ENCODE measurements around the gene VSIG1.

- TF ChIP-seq POLR2A (IDR thresholded peaks at IDR 0.05; ENCODE audit: low read depth, low read length) (no peak), POU2F2 (IDR thresholded peaks at IDR 0.05; ENCODE audit: low read depth, low read length) (no peak)
Observed at GRCh38 chrX:108055546-108055945, 10.7 kb downstream of the VSIG1 start.

Measured in GM12891 (cell line).